GM12878 (cell line): Measurements from ENCODE around the gene ADGRL3. TPM values are rescaled to one million over a fixed set of nuclear protein-coding genes. Genes with fewer than 3 reads are reported as not detected.

ENCODE experiments used
- ATAC-seq: fragments of 200-7000 bp; cut with Tn5 transposase; 3 replicates; pipeline ENCODE4 v1.9.1; 2020; ENCODE audit warnings: mild to moderate bottlenecking, moderate library complexity
- BruUV-seq: library from RNA; stranded (reverse); fragments of 400-500 nt; replicated peaks from 2 replicates; lab custom pipeline; 2021; lab: Mats Ljungman, UMichigan
- CTCF ChIA-PET: fragments of 300-600 bp; sonication (Branson Sonifier 250); formaldehyde crosslinking; extraction: SDS; loops from one replicate; lab custom pipeline; 2021; ENCODE audit warnings: inconsistent platforms; lab: Yijun Ruan, JAX
- POLR2A ChIA-PET: fragments of 350-600 bp; formaldehyde crosslinking; extraction: SDS; loops from one replicate; lab custom pipeline; 2021; ENCODE audit warnings: inconsistent platforms; lab: Charles Lee
- RAD21 ChIA-PET: fragments of 300-600 bp; sonication (Branson Sonifier 250); formaldehyde crosslinking; loops from one replicate; lab custom pipeline; 2023; ENCODE audit warnings: antibody characterized with exemption; ENCODE audit not compliant: unreplicated experiment; lab: Charles Lee
- SMC1A ChIA-PET: fragments of 300-600 bp; sonication (Branson Sonifier 250); formaldehyde crosslinking; loops from one replicate; lab custom pipeline; 2023; ENCODE audit not compliant: unreplicated experiment, uncharacterized antibody; lab: Charles Lee
- DNase-seq: peaks from one replicate; pipeline ENCODE4 v3.0.0-alpha.2; 2011; ENCODE audit warnings: low read depth, low spot score
- FAIRE-seq: peaks from 3 replicates; lab custom pipeline; 2011; peaks lifted over from hg19 to GRCh38; lab: Jason Lieb, UNC
- H2AFZ ChIP-seq: 2 replicates; pipeline ENCODE4 v1.6.0; 2011; ENCODE audit warnings: low read depth, low read length, control low read depth; ENCODE audit not compliant: control insufficient read depth
- H3K27ac ChIP-seq: 2 replicates; pipeline ENCODE4 v1.5.1; 2011; ENCODE audit warnings: control low read depth; ENCODE audit not compliant: control insufficient read depth, insufficient read depth
- H3K27me3 ChIP-seq, 2 experiments: replicated peaks in 1 of 2; 2 replicates each; pipeline versions ENCODE4 v1.6.0 to v1.6.1; 2011; ENCODE audit warnings: low read length in 1 of 2; ENCODE audit not compliant: control insufficient read depth in 2 of 2, insufficient read depth in 2 of 2
- H3K36me3 ChIP-seq, 2 experiments: 2 replicates each; pipeline ENCODE4 v1.5.1; 2011; ENCODE audit warnings: low read length in 1 of 2; ENCODE audit not compliant: control insufficient read depth in 2 of 2, insufficient read depth in 2 of 2
- H3K4me1 ChIP-seq: 2 replicates; pipeline ENCODE4 v1.6.1; 2011; ENCODE audit warnings: mild to moderate bottlenecking, low read length, moderate library complexity, mixed read lengths; ENCODE audit not compliant: control insufficient read depth, insufficient read depth
- H3K4me2 ChIP-seq: 2 replicates; pipeline ENCODE4 v1.6.0; 2011; ENCODE audit warnings: control low read depth; ENCODE audit not compliant: control insufficient read depth, insufficient read depth
- H3K4me3 ChIP-seq: fragments of 200-600 bp; sonication (generic); 2 replicates; pipeline ENCODE4 v1.5.1; 2016
- H3K79me2 ChIP-seq: 2 replicates; pipeline ENCODE4 v1.6.0; 2011; ENCODE audit warnings: low read length; ENCODE audit not compliant: control insufficient read depth, insufficient read depth
- H3K9ac ChIP-seq: 2 replicates; pipeline ENCODE4 v1.8.0; 2011; ENCODE audit warnings: low read length, control low read depth, mixed read lengths; ENCODE audit not compliant: control insufficient read depth, insufficient read depth
- H3K9me3 ChIP-seq: replicated peaks from 3 replicates; pipeline ENCODE4 v1.5.1; 2011; ENCODE audit warnings: mild to moderate bottlenecking, low read length; ENCODE audit not compliant: control insufficient read depth, insufficient read depth
- H4K20me1 ChIP-seq: 2 replicates; pipeline ENCODE4 v1.6.0; 2011; ENCODE audit not compliant: control insufficient read depth, insufficient read depth
- FOXK2 ChIP-seq: fragments of 450-650 bp; IDR thresholded peaks from 2 replicates; pipeline ENCODE4 v1.6.1; 2017; ENCODE audit warnings: mild to moderate bottlenecking, moderate library complexity
- IKZF1 ChIP-seq: fragments of 450-650 bp; conservative IDR thresholded peaks from 2 replicates; pipeline ENCODE4 v1.6.1; 2017; ENCODE audit warnings: antibody characterized with exemption, mild to moderate bottlenecking
- NRF1 ChIP-seq: conservative IDR thresholded peaks from 2 replicates; pipeline ENCODE4 v1.6.1; 2011; ENCODE audit warnings: mild to moderate bottlenecking, low read depth, low read length, improper control_type of control experiment
- ZNF622 ChIP-seq: fragments of 450-650 bp; IDR thresholded peaks from 2 replicates; pipeline ENCODE4 v1.6.1; 2017; ENCODE audit warnings: mild to moderate bottlenecking, inconsistent platforms
- WGBS: methylation state at CpG from one replicate; pipeline ENCODE4 v1.1.6; 2016; ENCODE audit warnings: low lambda C conversion rate; ENCODE audit not compliant: insufficient replicate concordance, insufficient coverage; ENCODE audit errors: missing lambda C conversion rate; 5-methylcytosine and 5-hydroxymethylcytosine counted together
- in situ Hi-C: fragments of 300-500 bp; cut with MboI; formaldehyde crosslinking; loops from 9 replicates; pipeline ENCODE4 v1.14.3; 2018; ENCODE audit warnings: mixed read lengths
- intact Hi-C: fragments of 100-400 bp; cut with micrococcal nuclease; formaldehyde crosslinking; loops from one replicate; pipeline ENCODE4 v1.14.2; 2022; ENCODE audit not compliant: unreplicated experiment
- polyA plus RNA-seq, 11 experiments: library from polyadenylated mRNA; depleted of rRNA in 4 of 11; unstranded in 6 of 11; stranded (reverse) in 5 of 11; fragments of >200 nt; fragmentation: Nextera tagmentation in 4 of 11; fragmentation: Illumina TruSeq in 1 of 11; extraction: Ambion mirVana in 4 of 11; extraction: Trizol in 1 of 11; gene quantifications; 1 replicate in 1 of 11; 2 replicates in 10 of 11; pipeline versions ENCODE4 v1.2.1 to v1.2.3, GENCODE V29; 2011 to 2016; ENCODE audit warnings: inconsistent platforms in 2 of 11, missing spikeins in 2 of 11, low read depth in 1 of 11
- total RNA-seq, 4 experiments: library from RNA; depleted of rRNA in 3 of 4; stranded (reverse); fragments of >200 nt in 3 of 4; fragmentation: Illumina TruSeq in 1 of 4; extraction: Trizol in 1 of 4; gene quantifications; 2 replicates each; pipeline versions ENCODE4 v1.2.1 to v1.2.3, GENCODE V29; 2013 to 2021
- TF ChIP-seq, protein P1 (sequence below): IDR thresholded peaks from 2 replicates; pipeline ENCODE4 v1.6.1; 2011; ENCODE audit warnings: borderline replicate concordance, low read depth, mild to moderate bottlenecking, moderate library complexity, mixed read lengths, low read length; ENCODE audit not compliant: insufficient read depth; ENCODE audit errors: extremely low read length
- TF ChIP-seq, protein P2 (sequence below): fragments of 450-650 bp; IDR thresholded peaks from 2 replicates; pipeline ENCODE4 v1.6.1; 2018; ENCODE audit warnings: borderline replicate concordance, mild to moderate bottlenecking; ENCODE audit not compliant: partially characterized antibody

ADGRL3 gene
- total and polyA plus RNA-seq, 10 of the 15 experiments (the other 5 are each of a cell fraction or from before 2014, with no cell fraction given) = 1.1 TPM; not detected in 9

DNA sequence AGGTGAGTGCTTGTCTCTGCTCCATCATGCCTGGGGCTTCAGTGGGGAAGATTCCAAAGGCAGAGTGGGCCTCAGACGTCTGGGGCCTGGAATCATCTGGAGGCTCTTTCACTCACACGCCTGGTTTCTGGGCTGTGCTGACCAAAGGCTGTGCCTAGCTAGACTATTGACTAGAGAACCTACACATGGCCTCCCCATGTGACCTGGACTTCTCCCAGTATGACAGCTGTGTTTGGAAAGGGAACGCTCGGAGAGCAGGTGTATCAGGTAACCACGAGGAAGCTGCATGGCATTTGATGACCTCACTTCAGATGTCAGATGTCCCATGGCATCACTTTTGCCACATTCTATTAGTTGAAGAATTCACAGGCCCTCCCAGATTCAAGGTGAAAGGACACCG lies 51.0 kb downstream of the ADGRL3 start:
- DNase-seq (no peak), ATAC-seq (no peak), FAIRE-seq (no peak)
- CTCF ChIA-PET = no interaction called here
- intact Hi-C loops (no loop called here), in situ Hi-C loops (no loop called here)
- no peak overlapping the region for H3K4me2 ChIP-seq
- H3K27ac ChIP-seq = no peak overlapping the region
- no peaks in the 10 kb centered on the region for H3K27me3 ChIP-seq
- H3K4me3 ChIP-seq = no peak overlapping the region
- BruUV-seq = no TSS peak
- H3K36me3 ChIP-seq = no peaks in the 10 kb centered on the region
- SMC1A ChIA-PET = no interaction called here
- no peaks in the 10 kb centered on the region for H4K20me1 ChIP-seq
- no peaks in the 10 kb centered on the region for H3K9me3 ChIP-seq
- no peak overlapping the region for H2AFZ ChIP-seq
- H3K79me2 ChIP-seq = no peaks in the 10 kb centered on the region
- POLR2A ChIA-PET = no interaction called here
- TF ChIP-seq FOXK2 (no peak), NRF1 (no peak), ZNF622 (no peak), IKZF1 (no peak)
- TF ChIP-seq, protein P1, sequence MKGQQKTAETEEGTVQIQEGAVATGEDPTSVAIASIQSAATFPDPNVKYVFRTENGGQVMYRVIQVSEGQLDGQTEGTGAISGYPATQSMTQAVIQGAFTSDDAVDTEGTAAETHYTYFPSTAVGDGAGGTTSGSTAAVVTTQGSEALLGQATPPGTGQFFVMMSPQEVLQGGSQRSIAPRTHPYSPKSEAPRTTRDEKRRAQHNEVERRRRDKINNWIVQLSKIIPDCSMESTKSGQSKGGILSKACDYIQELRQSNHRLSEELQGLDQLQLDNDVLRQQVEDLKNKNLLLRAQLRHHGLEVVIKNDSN = no peak
- TF ChIP-seq, protein P2, sequence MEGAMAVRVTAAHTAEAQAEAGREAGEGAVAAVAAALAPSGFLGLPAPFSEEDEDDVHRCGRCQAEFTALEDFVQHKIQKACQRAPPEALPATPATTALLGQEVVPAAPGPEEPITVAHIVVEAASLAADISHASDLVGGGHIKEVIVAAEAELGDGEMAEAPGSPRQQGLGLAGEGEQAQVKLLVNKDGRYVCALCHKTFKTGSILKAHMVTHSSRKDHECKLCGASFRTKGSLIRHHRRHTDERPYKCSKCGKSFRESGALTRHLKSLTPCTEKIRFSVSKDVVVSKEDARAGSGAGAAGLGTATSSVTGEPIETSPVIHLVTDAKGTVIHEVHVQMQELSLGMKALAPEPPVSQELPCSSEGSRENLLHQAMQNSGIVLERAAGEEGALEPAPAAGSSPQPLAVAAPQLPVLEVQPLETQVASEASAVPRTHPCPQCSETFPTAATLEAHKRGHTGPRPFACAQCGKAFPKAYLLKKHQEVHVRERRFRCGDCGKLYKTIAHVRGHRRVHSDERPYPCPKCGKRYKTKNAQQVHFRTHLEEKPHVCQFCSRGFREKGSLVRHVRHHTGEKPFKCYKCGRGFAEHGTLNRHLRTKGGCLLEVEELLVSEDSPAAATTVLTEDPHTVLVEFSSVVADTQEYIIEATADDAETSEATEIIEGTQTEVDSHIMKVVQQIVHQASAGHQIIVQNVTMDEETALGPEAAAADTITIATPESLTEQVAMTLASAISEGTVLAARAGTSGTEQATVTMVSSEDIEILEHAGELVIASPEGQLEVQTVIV = no peak
- RAD21 ChIA-PET = no interaction called here
- 37% methylated on average over 6 of the region's 6 CpGs for WGBS
- no peak overlapping the region for H3K9ac ChIP-seq
- no peaks in the 10 kb centered on the region for H3K4me1 ChIP-seq
